Fibroblast of skin of scalp (primary cell): ENCODE measurements around the gene TRAPPC14.

ENCODE experiments used
- DNase-seq: peaks from one replicate; pipeline ENCODE4 v3.0.0-alpha.2; 2013

The TRAPPC14 gene

DNA sequence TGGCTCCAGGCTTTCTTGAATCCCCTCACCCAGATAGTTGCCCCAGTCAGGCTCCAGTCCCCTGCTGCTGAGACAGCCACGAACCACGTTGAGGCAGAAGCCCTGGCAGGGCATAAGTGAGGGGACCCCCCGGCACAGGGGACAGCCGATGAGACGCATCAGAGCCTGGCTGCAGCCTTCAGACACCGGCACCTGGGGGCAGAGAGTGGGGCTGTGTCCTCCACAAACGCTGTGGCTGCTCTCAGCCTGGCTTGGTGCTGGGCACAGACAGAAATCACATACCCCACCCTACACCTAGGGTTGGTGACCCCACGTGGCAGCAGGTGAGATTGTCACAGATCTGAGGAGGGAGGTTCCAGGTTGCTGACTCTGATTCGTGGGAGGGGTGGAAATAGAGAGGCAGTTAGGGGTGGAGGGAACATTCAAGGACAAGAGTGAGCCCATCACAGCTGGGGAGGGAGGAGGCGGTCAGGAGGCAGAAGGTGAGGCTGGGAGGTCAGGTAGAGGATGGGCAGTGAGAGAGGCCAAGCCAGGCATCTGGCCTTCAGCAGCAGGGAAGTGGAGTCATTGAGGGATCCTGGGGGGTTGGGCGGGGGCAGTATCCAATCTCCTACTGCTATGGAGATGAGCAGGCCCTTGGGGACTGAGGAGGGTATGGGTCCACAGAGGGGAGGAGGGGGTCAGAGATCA, 15.4 kb upstream of the TRAPPC14 start:
- DNase-seq = no peak

DNA sequence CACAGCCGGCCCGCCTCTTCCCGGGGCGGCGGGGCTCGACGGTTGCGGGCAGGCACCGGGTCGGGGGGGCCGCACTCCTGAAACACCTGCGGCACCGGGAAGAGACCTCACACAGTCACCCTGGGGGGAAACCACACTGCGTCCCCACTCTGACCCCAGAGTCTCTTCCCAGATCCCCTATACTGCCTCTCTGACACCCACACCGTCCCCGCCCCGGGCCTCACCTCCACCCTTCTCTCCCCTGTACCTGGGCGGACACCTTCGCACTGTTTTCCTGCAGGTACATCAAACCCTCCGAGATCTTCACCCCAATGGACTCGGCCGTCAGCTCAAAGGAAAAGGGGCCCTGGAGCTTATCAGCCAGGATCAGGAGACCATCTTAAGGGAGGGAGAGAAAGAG, 13.3 kb upstream of the TRAPPC14 start:
- DNase-seq = no peak

DNA sequence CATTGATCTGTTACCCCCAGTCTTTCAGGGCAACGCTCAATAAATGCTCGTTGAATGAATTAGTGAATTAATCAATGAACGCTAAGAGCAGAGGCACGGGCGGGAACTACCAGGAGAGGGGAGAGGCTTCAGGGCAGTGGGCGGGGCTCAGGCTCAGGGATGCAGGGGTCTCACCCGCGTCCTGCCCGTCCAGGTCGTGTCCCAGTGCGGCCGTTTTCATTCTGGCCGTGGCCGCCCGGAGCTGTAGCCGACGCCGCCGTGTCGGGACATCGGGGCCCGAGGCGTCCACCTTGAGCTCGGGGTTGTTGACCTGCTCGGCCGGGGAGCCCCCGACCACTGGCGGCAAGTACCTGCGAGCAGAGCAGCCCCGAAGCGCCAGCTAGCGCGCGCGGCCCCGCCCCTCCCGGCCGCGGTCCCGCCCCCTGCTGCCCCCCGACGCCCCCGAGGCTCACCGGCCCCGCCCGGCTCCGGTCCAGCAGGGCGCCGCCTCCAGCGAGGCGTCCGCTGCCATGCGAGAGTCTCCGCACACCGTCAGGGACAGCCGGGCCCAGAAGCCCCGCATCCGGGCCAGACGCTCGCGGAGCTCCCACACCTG, 12.7 kb upstream of the TRAPPC14 start:
- DNase-seq = no peak

DNA sequence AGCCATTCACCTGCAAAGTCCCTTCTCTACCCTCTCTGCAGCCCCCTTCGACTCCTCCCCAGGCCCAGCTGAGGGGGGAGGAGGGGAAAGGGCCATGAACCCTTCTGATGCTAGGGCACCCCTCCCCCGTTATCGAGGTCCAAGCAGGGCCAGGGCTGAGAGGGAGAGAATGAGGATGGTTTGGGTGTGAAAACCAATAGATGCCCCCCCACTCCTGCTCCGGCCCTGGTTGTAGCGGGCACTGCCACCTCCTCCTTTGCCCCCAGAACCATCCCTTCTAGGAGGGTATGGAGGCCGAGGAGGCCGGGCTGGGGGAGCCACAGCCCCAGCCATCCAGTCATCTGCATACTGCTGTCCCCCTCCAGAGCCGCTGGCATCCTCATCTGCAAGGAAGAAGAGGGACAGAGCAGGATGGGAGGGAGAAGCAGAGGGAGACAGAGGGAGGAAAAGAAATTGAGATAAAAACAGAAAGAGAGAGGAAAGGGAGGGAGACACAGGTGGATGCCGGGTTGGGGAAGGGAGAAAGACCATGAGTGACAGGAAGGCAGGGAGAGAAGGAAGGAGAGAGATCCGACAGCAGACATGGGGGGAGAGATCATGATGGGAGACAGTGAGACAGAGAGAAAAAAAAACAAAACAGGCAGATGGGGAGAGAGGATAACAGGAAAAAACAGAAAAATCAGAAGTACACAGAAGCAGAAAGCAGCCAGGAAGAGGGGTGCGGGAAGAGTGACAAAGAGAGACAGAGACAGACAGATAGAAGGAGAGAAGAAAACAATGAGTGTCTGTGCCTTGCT, 11.8 kb upstream of the TRAPPC14 start:
- DNase-seq = no peak

DNA sequence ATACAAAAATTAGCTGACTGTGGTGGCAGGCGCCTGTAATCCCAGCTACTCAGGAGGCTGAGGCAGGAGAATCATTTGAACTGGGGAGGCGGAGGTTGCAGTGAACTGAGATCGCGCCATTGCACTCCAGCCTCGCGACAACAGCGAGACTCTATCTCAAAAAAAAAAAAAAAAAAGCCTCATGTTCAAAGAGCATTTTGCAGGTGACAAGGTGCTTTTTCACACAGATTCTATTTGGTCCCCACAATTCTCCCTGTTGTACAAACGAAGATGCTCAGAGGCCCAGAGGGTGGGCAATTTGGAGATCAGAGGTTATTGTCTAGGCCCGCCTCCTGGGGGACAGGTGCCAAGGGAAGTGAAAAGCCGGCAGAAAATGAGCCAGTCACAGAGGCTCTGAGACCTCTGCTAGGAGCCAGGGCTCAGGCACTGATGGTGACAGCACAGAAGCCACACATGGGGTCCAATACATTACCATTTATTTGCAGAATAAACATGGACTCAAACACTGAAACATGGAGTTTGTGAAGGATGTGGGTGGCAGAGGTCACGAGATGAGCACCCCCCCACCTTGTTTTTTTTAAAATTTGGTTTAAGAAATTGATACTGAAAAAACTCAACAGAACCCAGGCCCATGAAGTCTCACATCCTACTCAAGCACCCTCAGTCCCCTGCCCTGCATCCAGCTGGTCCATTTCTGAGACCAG, 10.8 kb upstream of the TRAPPC14 start:
- DNase-seq = no peak

DNA sequence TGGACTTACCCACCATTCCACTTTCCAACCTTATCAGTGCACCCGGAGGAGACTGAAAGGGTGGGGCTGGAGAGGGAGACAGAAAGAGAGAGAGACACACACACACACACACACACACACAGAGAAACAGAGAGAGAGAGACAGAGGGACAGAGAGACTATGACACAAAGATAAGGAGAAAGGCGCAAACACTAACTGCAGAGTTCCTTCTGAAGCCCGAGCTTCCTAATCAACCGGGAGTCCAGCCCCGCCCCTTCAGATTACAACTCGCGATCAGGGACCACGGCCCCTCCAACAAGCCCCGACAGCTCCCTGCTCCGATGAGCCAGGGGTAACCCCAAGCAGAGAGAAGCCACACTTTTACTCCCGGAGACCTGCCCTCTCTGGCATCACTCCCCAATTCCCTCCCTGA, 9.4 kb upstream of the TRAPPC14 start:
- DNase-seq = peak; percentile 28

DNA sequence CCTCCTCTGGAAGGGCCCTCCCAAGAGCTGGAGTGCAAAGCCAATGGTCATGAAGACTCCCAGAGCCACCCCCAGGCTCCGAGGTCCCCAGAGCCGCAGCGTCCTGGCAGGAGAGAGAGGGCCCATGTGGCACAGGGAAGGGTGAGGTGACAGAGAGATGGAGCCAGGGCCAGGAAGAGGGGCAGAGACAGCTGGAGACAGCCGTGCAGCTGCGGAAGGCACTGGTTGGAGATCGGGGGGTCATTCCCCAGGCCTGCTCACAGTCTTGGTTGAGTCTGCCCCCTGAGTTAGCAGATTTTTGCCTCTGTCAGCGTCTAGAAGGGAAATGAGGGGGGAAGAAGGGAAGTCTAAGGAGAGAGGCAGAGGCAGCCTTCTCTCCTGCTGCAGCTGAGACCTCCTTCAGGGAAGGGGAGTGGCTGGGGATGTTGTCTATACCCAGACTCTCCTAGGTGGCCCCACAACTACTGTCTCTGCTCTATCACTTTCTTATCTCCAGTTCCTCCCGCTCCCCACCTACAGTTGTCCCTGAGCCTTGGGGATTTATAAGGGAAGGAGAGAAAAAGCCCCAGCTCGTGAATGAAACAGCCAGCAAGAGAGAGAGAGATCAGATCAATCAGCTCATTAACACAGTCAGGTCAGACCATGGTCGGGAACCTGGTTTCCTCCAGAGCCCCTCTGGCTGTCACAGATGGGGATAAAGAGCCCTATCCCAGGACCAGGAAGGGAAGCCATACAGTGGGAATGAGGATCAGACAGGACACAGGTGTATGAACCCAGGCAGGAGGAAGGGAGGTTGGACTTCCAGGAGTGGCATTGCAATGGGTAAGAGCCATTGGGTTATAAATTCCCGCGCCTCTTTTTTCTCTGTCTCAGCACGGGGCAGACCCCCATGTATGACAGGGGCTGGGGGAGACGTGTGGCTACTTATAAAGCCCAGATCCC, 8.7 kb upstream of the TRAPPC14 start:
- DNase-seq = no peak

DNA sequence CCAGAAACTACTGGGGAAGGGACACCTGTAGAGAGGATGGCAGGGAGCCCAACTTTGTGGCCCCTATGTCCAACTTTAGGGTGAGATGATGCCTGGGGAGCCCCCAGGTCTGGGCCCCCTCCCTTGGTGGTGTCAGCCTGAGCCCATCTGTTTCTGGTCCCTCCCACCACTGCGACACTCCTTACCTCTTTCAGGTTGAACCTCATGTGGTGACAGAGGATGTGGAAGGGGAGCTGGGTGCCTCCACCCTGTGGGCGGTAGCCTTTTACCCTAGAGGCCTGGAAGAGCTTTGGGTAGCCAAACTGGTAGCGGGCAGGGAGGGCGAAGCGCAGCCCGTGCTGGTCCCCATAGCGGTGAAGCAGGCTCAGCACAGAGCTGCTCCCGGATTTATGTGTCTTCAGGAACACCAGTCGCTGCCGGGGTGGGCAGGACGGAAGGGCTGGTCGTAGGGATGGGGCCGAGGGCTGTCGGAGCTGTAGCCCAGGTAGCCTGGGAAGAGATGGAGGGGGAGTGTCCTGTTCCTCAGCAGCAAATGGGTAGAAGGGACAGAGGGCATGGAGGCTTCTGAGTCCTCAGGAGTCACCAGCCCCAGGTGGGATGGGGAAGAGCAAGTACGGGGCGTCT, 7.9 kb upstream of the TRAPPC14 start:
- DNase-seq = no peak

DNA sequence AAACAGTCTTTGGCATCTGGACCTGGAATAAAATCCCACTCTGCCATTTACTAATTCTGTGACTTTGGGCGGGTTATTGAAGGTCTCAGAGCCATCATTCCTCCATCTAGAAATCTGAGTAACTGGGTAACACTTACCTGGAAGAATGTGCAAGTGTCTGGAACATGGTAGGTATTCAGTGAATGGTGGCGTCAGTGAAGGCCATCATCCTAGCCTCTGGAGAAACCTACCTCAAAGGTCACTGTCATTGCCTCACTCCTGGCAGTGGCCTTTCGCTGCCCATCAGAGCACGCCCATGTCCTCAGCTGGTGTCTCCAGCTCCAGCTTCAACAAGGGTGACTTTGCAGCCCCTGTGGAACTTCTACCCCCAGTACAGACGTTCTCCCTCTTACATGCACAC, 5.3 kb upstream of the TRAPPC14 start:
- no peak for DNase-seq

DNA sequence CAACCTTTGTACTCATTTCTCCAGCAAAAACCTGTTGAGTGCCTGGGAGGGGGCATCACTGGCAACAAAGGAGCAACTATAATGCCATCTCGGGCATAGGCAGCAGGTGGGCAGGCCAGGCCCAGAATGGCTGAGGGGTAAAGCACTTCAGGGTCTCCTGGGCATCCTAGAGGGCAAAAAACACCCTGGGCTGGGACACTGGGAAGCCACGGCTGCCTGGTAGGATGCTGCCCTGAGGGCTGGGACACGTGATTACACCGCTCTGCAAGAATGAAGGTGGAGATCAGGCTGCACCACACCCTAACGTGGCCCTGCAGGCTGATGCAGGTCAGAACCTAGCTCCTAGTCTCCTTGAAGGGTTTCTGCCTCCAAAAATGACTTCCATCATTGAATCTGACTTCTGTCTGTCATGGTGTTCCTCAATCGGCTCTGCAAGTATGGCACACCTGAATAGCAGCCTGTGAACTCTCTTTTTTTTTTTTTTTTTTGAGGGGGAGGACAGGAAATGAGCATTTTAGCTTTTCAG, 4.5 kb upstream of the TRAPPC14 start:
- DNase-seq = no peak

DNA sequence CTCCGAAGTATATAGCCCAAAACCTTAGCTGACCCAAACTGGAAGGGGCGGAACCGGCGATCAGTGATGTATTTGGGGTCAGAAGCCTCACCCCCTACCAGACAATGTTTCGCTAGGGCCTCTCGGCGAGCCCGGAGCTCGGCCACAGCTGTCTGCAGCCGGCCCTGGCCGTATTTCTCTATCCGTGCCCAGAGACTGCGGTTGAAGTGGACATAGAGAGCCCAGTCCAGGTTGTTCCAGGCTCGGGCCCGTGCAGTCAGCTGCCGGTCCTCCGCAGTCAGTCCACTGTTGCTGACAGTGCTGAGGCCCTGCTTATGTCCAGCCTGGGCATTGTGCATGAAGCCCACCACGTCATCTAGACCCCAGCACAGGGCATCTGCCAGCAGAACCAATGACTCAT, 1.5 kb upstream of the TRAPPC14 start:
- DNase-seq = no peak

DNA sequence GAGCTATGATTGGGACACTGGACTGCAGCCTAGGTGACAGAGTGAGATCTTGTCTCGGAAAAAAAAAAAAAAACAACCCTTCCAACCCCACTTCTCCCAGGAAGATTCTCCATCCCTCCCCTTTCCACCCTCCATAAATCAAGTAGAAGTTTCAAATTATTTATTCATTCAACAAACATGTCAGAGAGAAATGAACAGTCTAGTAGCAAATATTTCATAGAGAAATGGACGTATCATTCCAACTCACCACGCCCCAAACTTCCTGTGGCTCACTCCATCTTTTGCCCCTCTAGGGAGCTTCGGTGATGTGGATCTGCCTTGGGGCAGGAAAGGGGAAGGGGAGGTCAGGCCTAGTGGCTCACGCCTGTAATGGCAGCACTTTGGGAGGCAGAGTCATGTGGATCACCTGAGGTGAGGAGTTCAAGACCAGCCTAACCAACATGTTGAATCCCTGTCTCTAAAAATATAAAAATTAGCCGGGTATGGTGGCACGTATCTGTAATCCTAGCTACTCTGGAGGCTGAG, 638 bp upstream of the TRAPPC14 start:
- peak; percentile 39 for DNase-seq

DNA sequence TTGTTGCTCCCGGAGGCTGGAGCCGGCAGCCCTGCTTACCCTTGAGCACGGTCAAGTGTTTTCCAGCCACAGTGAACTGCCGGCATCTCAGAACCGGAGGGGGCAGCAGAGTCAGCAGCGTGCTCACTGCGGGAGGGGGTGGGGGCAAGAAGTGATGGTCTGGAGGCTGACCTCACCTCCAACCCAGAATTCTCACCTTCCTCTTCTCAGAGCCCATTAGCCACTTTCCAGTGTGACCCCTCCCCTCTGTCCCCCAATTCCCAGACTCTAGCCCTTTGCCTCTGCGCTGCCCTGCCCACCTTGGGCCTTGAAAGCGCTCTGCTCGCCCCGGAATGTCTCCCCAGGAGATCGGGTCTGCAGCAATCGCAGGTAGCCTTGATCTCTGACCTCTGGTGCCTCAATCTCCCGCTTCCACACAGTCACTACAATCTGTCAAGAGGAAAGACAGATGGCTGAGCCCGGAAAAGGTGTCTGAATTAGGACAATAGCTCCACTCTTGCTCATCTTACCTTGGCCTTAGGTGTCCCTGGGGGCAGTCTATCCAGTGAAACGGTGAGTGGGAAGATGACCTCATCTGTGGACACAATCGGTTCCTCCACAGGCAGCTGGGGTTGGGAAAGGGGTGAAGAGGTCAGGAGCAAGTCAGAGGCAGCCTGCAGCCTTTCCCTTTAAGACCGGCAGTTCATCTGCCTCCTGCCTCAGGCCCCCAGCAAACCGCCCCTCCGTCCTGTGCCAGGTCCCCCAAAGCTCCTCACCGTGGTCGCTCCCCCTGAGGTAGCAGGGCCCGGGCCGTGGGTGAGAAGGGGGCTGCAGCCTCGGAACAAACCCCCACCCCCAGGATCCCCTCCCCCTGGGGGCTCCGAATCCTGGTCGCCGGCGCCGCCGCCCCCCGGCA, 942 bp downstream of the TRAPPC14 start:
- DNase-seq = peak; percentile 11

DNA sequence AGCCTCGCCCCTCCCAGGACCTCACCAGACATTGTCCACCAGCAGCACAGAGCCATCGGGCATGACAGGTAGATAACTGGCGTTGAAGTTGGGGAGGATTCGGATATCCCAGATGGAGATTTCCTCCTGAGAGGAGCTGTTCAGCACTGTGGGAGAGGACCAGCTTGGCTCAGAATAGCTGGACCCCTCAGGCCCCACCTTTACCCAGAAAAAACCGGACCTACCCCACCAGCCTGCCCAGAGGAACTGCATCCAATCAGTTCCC, 1.5 kb downstream of the TRAPPC14 start:
- no peak for DNase-seq

DNA sequence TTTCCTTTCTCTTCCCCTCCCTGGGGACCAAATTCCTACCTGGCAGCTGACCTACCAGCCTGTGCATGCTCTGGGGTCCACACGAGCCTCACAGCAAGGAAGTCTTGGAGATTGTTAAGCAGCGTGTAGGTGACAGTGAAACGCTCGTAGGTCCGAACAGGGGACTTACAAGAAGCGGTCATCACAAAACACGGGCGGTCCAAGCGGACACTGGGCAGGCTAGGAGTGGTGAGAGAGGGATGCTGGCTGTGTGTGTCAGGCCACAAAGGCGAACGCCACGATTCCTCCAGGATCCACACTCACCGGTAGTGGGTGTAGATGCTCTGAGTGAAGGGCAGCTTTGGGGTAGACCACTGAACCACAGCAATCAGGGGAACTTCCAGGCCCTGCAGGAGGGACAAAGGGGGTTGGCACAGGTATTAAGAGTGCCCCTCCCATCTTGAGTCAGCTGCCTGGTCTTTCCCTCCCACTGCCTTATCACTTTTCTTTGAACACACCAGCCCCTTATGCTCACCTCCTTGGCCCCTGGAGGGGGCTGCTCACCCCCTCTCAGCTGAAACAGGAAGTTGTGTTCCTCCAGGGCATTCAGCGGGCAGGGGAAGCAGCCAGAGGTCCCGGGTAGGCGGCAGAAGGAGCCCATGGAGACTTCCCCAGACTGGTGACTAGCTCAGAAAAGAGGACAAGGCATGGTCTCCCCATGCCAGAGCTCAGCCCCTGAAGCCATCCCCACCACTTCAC, 2.0 kb downstream of the TRAPPC14 start:
- DNase-seq = no peak

DNA sequence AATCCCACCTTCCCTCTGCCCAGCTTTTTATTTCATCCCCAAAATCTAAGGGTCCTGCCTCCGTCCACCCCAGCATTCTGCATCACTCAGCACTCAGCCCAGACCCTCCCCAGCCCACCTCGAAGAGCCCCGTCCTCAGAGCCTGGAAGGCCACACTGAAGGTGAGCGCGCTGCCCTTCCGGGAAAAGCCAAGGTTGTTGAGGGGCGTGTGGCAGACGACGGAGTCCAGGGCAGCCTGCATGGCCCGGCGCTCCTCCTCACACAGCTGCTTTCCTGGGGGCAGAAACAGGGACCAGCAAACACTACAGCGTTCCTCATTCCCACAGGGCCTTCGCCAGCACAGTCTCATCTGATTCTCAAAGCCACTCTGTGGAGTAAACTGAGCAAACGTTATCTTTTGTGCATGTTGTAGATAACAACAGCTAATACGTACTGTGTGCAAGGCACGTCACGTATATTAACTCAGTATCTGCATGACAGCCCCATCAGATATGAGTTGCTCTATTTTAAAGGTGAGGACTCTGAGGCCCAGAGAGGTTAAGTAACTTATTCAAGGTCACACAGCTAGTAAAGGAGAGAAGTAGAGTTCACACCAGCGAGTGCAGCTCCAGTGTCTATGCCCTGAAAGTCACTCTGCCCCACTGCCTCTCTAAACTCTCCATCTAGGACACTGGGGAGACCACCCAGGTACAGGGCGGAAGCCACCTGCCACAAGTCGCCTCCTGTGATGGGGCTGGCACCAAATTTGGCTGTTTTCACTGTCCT, 2.8 kb downstream of the TRAPPC14 start:
- no peak for DNase-seq

DNA sequence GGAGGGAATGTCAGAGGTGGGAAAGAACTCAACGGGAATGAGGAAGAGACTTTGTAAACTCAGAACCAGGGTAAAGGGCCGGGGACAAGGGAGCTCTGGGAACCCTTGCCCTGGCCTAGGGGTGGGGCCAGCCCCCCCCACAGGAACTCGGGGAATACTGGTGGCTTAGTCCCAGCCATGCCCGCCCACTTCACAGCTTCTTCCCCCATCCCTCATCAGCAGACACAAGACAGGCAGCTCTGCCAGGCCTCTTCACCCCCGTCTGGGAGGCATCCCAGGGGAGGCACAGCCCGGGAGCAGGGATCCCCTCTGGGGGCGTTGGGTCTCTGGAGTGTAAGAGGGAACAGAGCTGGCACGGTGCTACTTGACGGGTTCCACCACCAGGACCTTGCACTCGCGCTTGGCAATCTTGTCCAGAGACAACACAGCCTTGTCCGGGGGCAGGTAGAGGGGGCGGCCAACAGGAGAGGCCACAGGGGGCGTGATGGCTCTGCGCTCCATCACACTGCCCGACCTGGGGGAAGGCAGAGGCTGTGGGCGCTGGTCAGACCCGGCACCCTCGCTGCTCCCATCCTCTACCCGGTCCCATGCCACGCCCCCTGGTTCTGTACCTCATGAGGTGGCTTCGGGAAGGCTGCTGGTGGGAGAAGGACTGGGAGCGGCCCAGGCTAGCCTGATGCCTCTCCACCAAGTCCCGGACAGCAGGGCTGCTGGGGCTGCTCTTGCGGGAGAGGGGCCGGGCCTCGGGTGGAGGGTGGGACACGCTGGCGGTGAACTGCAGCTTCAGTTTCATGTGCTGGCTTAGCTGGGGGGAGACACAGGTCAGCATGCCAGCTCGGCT, 3.7 kb downstream of the TRAPPC14 start:
- DNase-seq = no peak
